MM.1S (cell line): ENCODE data around the gene NCKAP5.

Experiments used
- EZH2 ChIP-seq: fragments of 300-600 bp; sonication (generic); optimal IDR thresholded peaks from 2 replicates; pipeline ENCODE3; 2017; ENCODE audit warnings: low read depth, mild to moderate bottlenecking, antibody characterized with exemption, low read length, mixed read lengths
- EZH2phosphoT487 ChIP-seq: fragments of 300-600 bp; sonication (generic); IDR thresholded peaks from 2 replicates; pipeline ENCODE4 v1.6.1; 2018; ENCODE audit warnings: antibody characterized with exemption, low read length
- TF ChIP-seq, protein P1 (sequence below): fragments of 300-600 bp; sonication (generic); IDR thresholded peaks from 2 replicates; pipeline ENCODE4 v1.5.1; 2016; ENCODE audit warnings: antibody characterized with exemption, low read length, mixed read lengths

DNA sequence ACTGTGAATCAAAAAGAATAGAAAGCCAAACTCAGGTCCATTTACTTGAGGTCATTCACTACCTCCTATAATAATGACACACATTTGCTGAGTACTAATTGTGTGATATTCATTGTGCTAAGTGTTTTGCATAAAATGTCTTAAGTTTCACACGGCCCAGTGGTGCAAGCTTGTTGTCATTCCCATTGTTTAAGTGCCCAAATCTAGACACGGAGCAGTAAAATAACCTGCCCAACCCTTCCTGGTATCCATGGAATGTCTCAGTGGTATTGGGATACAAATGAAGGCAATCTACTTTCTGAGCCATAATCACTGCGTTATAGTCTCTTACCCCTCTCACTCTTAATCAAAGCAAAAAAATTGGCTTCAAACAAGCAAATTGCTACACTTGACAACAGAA lies 233.3 kb downstream of the NCKAP5 start:
- TF ChIP-seq, protein P1, sequence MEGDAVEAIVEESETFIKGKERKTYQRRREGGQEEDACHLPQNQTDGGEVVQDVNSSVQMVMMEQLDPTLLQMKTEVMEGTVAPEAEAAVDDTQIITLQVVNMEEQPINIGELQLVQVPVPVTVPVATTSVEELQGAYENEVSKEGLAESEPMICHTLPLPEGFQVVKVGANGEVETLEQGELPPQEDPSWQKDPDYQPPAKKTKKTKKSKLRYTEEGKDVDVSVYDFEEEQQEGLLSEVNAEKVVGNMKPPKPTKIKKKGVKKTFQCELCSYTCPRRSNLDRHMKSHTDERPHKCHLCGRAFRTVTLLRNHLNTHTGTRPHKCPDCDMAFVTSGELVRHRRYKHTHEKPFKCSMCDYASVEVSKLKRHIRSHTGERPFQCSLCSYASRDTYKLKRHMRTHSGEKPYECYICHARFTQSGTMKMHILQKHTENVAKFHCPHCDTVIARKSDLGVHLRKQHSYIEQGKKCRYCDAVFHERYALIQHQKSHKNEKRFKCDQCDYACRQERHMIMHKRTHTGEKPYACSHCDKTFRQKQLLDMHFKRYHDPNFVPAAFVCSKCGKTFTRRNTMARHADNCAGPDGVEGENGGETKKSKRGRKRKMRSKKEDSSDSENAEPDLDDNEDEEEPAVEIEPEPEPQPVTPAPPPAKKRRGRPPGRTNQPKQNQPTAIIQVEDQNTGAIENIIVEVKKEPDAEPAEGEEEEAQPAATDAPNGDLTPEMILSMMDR = no peak
- no peak for TF ChIP-seq EZH2
- TF ChIP-seq EZH2phosphoT487 = no peak
